Measurements from ENCODE around the gene CFI.

Gene CFI

DNA sequence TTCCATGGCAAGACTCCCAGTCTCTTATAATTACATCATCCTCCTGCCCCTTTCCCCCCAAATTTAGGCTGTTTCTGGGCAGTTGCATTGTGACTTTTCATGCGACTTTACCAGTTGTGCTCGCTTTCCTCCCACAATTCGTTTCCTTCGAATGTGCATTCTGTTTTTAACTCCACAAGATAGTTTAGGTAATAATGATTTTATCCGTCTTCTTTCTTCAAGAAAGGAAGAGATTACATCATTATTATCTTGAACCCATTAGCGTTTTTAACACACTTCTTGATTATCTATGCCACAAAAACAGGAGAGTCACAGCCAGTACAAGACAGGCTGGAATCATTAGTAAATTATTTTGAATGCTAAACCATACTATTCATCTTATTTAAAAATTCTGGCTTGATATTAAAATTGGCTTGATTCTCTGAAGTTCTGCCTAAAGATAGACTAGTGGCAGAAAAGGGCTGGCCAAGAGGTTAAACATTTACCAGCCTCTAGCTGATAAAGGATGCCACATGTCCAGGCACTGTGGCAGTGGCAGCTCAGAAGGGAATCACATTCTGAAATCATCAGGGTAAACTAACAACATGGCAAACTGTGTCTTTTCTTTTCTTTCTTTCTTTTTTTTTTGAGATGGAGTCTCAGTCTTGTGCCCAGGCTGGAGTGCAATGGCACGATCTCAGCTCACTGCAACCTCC lies 52.3 kb downstream of the CFI start:
- Histone ChIP-seq H4K20me1 (ENCODE audit: insufficient read depth) (no peaks in the 10 kb centered on the region), H3K4me1 (ENCODE audit: low read depth, poor library complexity, severe bottlenecking) (no peaks in the 10 kb centered on the region), H3K9ac (no peak overlapping the region), H2AFZ (ENCODE audit: low read depth) (no peak overlapping the region), H3K4me3 (IDR thresholded peaks at IDR 0.05; ENCODE audit: insufficient read depth, low read depth, low read length) (no peak overlapping the region), H3K27me3 (ENCODE audit: insufficient read depth, low read depth) (no peaks in the 10 kb centered on the region), H3K27ac (no peak overlapping the region), H3K4me2 (no peak overlapping the region), H3K79me2 (ENCODE audit: insufficient read depth, low read depth) (no peaks in the 10 kb centered on the region), H3K36me3 (ENCODE audit: insufficient read depth) (no peaks in the 10 kb centered on the region)
- no peak for TF ChIP-seq CTCF (conservative IDR thresholded peaks at IDR 0.05; ENCODE audit: low read depth, low read length)

DNA sequence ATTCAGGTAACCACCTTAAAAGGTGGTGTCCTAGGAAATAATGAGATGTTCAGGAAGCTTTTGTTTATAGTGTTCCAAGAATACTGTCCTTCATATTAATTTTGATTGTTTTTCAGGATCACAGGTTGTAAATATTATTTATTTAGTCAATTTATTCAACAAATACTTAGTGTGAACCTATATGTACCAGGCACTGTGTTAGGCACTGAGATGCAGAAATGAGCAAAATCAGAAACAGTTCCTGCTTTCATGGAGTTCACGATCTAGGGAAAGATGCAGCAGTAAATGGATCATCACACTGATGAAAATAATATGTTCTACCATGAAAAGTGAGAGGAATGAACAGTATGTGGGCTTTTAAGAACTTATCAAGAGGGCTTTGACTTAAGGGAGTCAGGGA lies 53.7 kb downstream of the CFI start:
- H3K4me3 ChIP-seq (IDR thresholded peaks at IDR 0.05; ENCODE audit: insufficient read depth, low read depth, low read length): no peak overlapping the region
- H4K20me1 ChIP-seq (ENCODE audit: insufficient read depth): no peaks in the 10 kb centered on the region
- no peak overlapping the region for H3K9ac ChIP-seq
- no peaks in the 10 kb centered on the region for H3K36me3 ChIP-seq (ENCODE audit: insufficient read depth)
- H3K4me1 ChIP-seq (ENCODE audit: low read depth, poor library complexity, severe bottlenecking): no peaks in the 10 kb centered on the region
- no peaks in the 10 kb centered on the region for H3K79me2 ChIP-seq (ENCODE audit: insufficient read depth, low read depth)
- H3K4me2 ChIP-seq: no peak overlapping the region
- no peak overlapping the region for H3K27ac ChIP-seq
- no peak overlapping the region for H2AFZ ChIP-seq (ENCODE audit: low read depth)
- no peaks in the 10 kb centered on the region for H3K27me3 ChIP-seq (ENCODE audit: insufficient read depth, low read depth)
- TF ChIP-seq CTCF (conservative IDR thresholded peaks at IDR 0.05; ENCODE audit: low read depth, low read length): no peak

DNA sequence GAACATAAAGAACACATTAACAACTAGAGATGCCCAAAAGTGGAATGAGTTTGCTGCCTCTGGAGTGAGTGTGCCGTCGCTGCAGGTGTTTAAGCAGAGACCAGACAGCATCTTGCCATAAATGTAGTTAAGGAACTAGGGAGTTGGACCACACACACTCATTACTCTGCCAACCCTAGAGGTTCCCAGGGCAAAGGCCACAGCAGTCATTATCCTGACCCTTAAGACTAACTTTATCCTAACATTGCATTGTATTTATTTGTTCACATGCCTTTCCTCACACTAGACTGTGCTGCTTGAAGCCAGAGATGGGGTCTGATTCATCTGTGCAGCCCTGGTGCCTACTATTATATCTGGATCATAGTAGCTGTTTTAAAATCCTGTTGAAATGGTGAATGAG lies 55.1 kb downstream of the CFI start:
- no peak overlapping the region for H3K4me3 ChIP-seq (IDR thresholded peaks at IDR 0.05; ENCODE audit: insufficient read depth, low read depth, low read length)
- H3K36me3 ChIP-seq (ENCODE audit: insufficient read depth): no peaks in the 10 kb centered on the region
- H3K27me3 ChIP-seq (ENCODE audit: insufficient read depth, low read depth): no peaks in the 10 kb centered on the region
- H3K4me1 ChIP-seq (ENCODE audit: low read depth, poor library complexity, severe bottlenecking): no peaks in the 10 kb centered on the region
- no peak for TF ChIP-seq CTCF (conservative IDR thresholded peaks at IDR 0.05; ENCODE audit: low read depth, low read length)
- no peak overlapping the region for H3K27ac ChIP-seq
- H4K20me1 ChIP-seq (ENCODE audit: insufficient read depth): no peaks in the 10 kb centered on the region
- no peak overlapping the region for H2AFZ ChIP-seq (ENCODE audit: low read depth)
- H3K4me2 ChIP-seq: no peak overlapping the region
- H3K79me2 ChIP-seq (ENCODE audit: insufficient read depth, low read depth): no peaks in the 10 kb centered on the region
- H3K9ac ChIP-seq: no peak overlapping the region

- H3K4me1 ChIP-seq (ENCODE audit: low read depth, poor library complexity, severe bottlenecking): no peaks in the 10 kb centered on the region
- no peak overlapping the region for H3K4me3 ChIP-seq (IDR thresholded peaks at IDR 0.05; ENCODE audit: insufficient read depth, low read depth, low read length)
- no peak overlapping the region for H3K4me2 ChIP-seq
- no peaks in the 10 kb centered on the region for H3K79me2 ChIP-seq (ENCODE audit: insufficient read depth, low read depth)
- no peak overlapping the region for H2AFZ ChIP-seq (ENCODE audit: low read depth)
- H3K36me3 ChIP-seq (ENCODE audit: insufficient read depth): no peaks in the 10 kb centered on the region
- no peaks in the 10 kb centered on the region for H4K20me1 ChIP-seq (ENCODE audit: insufficient read depth)
- no peak for TF ChIP-seq CTCF (conservative IDR thresholded peaks at IDR 0.05; ENCODE audit: low read depth, low read length)
- H3K27me3 ChIP-seq (ENCODE audit: insufficient read depth, low read depth): no peaks in the 10 kb centered on the region
- no peak overlapping the region for H3K9ac ChIP-seq
- H3K27ac ChIP-seq: no peak overlapping the region
Observed at GRCh38 chr4:109745830-109746229, 56.0 kb downstream of the CFI start.

Measured in KMS-11 (cell line).